ENCODE data around the gene RGS10. TPM values are rescaled to one million over a fixed set of nuclear protein-coding genes. Genes with fewer than 3 reads are reported as not detected.
A peak's percentile ranks its signal among the peaks of the same experiment; 100 is the strongest.
"Not testable (repeated sequence)": the region's sequence is repeated elsewhere in the genome, so short reads cannot be mapped to it uniquely, and the experiment has no call there.

The RGS10 gene
- total and polyA plus RNA-seq, 2 experiments from 2014 or later = 26.9 to 40.3 TPM

DNA sequence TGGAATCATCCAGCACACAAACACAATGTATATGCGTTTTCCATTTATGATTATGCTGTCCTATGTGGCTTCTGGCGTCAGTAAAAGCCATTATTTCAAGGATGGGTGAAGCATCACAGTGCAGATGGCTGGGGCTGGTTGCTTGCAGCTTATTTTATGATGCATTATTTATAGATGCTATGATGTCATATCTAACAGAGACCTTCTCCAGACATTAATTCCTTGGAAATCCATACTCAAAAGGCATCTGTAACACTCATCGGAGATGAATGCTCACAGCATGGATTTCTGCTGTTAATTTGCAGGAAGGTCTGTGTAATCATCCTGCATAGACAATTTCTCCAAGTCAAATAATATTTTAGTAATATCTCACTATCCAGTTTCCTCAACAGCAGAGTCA, 7.2 kb downstream of the RGS10 start:
- peaks cover 97% of the 10 kb centered on the region for H3K79me2 ChIP-seq (ENCODE audit: insufficient read depth)
- H3K36me3 ChIP-seq (ENCODE audit: low read depth) = no peaks in the 10 kb centered on the region
- 0 out of 2 replicates have a peak, but pooled peaks cover 5% of the 10 kb centered on the region for H3F3A ChIP-seq (ENCODE audit: insufficient read depth)
- no peaks in the 10 kb centered on the region for H3K27me3 ChIP-seq (replicated peaks; ENCODE audit: insufficient read depth)
- H3K4me2 ChIP-seq (ENCODE audit: unreplicated experiment) = no peak overlapping the region
- peak; percentile 29 for DNase-seq
- TF ChIP-seq EZH2phosphoT487 (IDR thresholded peaks at IDR 0.05; ENCODE audit: insufficient read depth, low read depth) (no peak), EZH2 (IDR thresholded peaks at IDR 0.05; ENCODE audit: insufficient read depth, poor library complexity, severe bottlenecking) (no peak)
- H3K9me3 ChIP-seq (ENCODE audit: low read depth) = no peaks in the 10 kb centered on the region
- no peaks in the 10 kb centered on the region for H4K20me1 ChIP-seq (ENCODE audit: insufficient read depth)
- no peak overlapping the region for H3K27ac ChIP-seq
- in situ Hi-C loops (cut with MboI) = no loop called here
- no peaks in the 10 kb centered on the region for H3K9me2 ChIP-seq (ENCODE audit: insufficient read depth)
- no peak overlapping the region for H3K4me3 ChIP-seq
- H3K4me1 ChIP-seq (ENCODE audit: insufficient read depth) = peaks cover 8% of the 10 kb centered on the region; the same call in 1 of the 2 replicates
- WGBS, 2 experiments (ENCODE audit: low coverage in 1 of 2, low lambda C conversion rate in 2 of 2, missing lambda C conversion rate in 2 of 2) = 43% methylated on average over 3 of the region's 3 CpGs
- H2AFZ ChIP-seq = no peak overlapping the region
- no peak overlapping the region for H3K9ac ChIP-seq

DNA sequence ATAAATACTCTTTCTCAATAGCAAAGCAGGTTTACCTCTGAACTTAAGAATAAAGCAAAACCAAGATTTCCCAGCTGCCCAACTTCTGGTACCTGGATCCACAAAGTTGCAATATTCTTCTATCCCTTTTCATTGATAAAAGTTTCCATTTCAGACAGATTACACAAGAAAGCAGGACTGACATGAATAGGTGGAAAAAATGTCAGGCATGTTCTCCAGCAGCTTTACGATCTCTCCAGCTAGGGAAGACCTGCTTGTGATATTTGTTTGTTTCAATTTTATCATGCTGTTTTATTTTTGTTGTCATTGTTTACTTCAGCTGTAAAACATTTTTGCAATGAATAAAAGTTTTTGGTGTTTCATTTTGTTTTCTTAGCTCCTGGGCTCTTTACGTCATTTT, 9.0 kb downstream of the RGS10 start:
- Histone ChIP-seq H3K4me2 (ENCODE audit: unreplicated experiment) (no peak overlapping the region), H3K9me3 (ENCODE audit: low read depth) (no peaks in the 10 kb centered on the region), H3K4me3 (no peak overlapping the region), H3K27me3 (replicated peaks; ENCODE audit: insufficient read depth) (no peaks in the 10 kb centered on the region), H3K9me2 (ENCODE audit: insufficient read depth) (no peaks in the 10 kb centered on the region), H3K27ac (no peak overlapping the region), H3K36me3 (ENCODE audit: low read depth) (no peaks in the 10 kb centered on the region), H3K9ac (no peak overlapping the region), H3F3A (ENCODE audit: insufficient read depth) (0 out of 2 replicates have a peak, but pooled peaks cover 6% of the 10 kb centered on the region), H3K79me2 (ENCODE audit: insufficient read depth) (peaks cover 90% of the 10 kb centered on the region), H2AFZ (no peak overlapping the region), H4K20me1 (ENCODE audit: insufficient read depth) (no peaks in the 10 kb centered on the region), H3K4me1 (ENCODE audit: insufficient read depth) (peaks cover 2% of the 10 kb centered on the region; the same call in 1 of the 2 replicates)
- WGBS, 2 experiments (ENCODE audit: low coverage in 1 of 2, low lambda C conversion rate in 2 of 2, missing lambda C conversion rate in 2 of 2) = 93 to 97% methylated on average over 2 of the region's 2 CpGs
- DNase-seq = no peak
- TF ChIP-seq EZH2phosphoT487 (IDR thresholded peaks at IDR 0.05; ENCODE audit: insufficient read depth, low read depth) (no peak), EZH2 (IDR thresholded peaks at IDR 0.05; ENCODE audit: insufficient read depth, poor library complexity, severe bottlenecking) (no peak)
- in situ Hi-C loops (cut with MboI) = no loop called here

DNA sequence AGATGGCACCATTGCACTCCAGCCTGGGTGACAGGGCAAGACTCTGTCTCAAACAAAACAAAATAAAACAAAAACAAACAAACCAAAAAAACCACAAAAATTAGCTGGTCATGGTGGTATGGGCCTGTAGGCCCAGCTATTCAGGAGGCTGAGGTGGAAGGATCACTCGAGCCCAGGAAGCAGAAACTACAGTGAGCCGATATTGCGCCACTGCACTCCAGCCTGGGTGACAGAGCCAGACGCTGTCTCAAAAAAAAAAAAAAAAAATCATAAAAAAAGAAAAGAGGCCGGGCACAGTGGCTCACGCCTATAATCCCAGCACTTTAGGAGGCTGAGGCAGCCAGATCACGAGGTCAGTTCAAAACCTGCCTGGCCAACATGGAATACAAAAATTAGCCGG, 9.7 kb downstream of the RGS10 start:
- H3F3A ChIP-seq (ENCODE audit: insufficient read depth); H3K9me3 ChIP-seq (ENCODE audit: low read depth); H3K4me3 ChIP-seq; H3K36me3 ChIP-seq (ENCODE audit: low read depth); H4K20me1 ChIP-seq (ENCODE audit: insufficient read depth); H2AFZ ChIP-seq; in situ Hi-C loops (cut with MboI); H3K9me2 ChIP-seq (ENCODE audit: insufficient read depth); H3K9ac ChIP-seq; H3K4me1 ChIP-seq (ENCODE audit: insufficient read depth); DNase-seq; H3K4me2 ChIP-seq (ENCODE audit: unreplicated experiment); H3K27me3 ChIP-seq (replicated peaks; ENCODE audit: insufficient read depth); H3K27ac ChIP-seq: not testable (repeated sequence)
- 91 to 92% methylated on average over 8 of the region's 8 CpGs for WGBS, 2 experiments (ENCODE audit: low coverage in 1 of 2, low lambda C conversion rate in 2 of 2, missing lambda C conversion rate in 2 of 2)
- peaks cover 90% of the 10 kb centered on the region for H3K79me2 ChIP-seq (ENCODE audit: insufficient read depth)

DNA sequence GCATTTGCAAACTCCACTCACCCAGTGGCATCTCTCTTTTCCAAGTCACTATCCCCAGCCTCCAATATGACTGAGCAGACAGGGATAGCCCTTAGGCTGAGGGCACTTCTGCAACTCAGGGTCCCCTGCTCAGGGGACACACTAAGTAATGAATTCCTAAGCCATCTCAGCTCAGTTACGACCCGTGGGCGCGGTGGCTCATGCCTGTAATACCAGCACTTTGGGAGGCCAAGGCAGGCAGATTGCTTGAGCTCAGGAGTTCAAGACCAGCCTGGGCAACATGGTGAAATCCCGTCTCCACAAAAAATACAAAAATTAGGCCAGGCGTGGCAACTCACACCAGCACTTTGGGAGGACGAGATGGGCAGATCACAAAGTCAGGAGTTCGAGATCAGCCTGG, 10.3 kb downstream of the RGS10 start:
- DNase-seq; H3K4me2 ChIP-seq (ENCODE audit: unreplicated experiment); H3K27me3 ChIP-seq (replicated peaks; ENCODE audit: insufficient read depth); H3K9ac ChIP-seq; H3K4me3 ChIP-seq; H3K9me2 ChIP-seq (ENCODE audit: insufficient read depth); H3K36me3 ChIP-seq (ENCODE audit: low read depth); H4K20me1 ChIP-seq (ENCODE audit: insufficient read depth); H3K9me3 ChIP-seq (ENCODE audit: low read depth); H3F3A ChIP-seq (ENCODE audit: insufficient read depth); H3K4me1 ChIP-seq (ENCODE audit: insufficient read depth); in situ Hi-C loops (cut with MboI); H2AFZ ChIP-seq; H3K27ac ChIP-seq: not testable (repeated sequence)
- 95 to 97% methylated on average over 8 of the region's 8 CpGs for WGBS, 2 experiments (ENCODE audit: low coverage in 1 of 2, low lambda C conversion rate in 2 of 2, missing lambda C conversion rate in 2 of 2)
- peaks cover 90% of the 10 kb centered on the region for H3K79me2 ChIP-seq (ENCODE audit: insufficient read depth)

DNA sequence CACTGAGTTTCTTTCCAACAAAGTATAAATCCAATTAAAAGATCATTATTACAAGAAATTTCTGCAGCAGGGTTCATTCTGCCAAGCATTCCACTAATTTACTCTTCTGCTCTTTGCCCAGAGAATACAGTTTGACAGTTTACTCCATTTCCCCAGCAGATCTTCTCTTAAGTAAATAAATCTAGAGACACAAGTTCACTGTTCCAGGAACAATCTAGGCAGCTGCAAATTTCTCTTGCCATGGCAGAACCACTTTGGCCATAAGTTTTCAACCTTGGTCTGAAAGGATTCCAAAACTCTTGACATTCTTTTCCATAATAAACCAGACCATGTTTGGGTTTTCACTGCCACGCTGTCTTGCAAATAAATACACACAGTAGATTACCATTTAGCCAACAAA, 11.5 kb downstream of the RGS10 start:
- no peaks in the 10 kb centered on the region for H4K20me1 ChIP-seq (ENCODE audit: insufficient read depth)
- in situ Hi-C loops (cut with MboI) = no loop called here
- WGBS, 2 experiments (ENCODE audit: low coverage in 1 of 2, low lambda C conversion rate in 2 of 2, missing lambda C conversion rate in 2 of 2) = 60 to 65% methylated on average over 1 of the region's 1 CpG
- H2AFZ ChIP-seq = no peak overlapping the region
- H3F3A ChIP-seq (ENCODE audit: insufficient read depth) = 0 out of 2 replicates have a peak, but pooled peaks cover 8% of the 10 kb centered on the region
- peaks cover 4% of the 10 kb centered on the region; the same call in 1 of the 2 replicates for H3K4me1 ChIP-seq (ENCODE audit: insufficient read depth)
- DNase-seq = no peak
- H3K9me2 ChIP-seq (ENCODE audit: insufficient read depth) = no peaks in the 10 kb centered on the region
- H3K4me3 ChIP-seq = no peak overlapping the region
- peaks cover 91% of the 10 kb centered on the region for H3K79me2 ChIP-seq (ENCODE audit: insufficient read depth)
- H3K27me3 ChIP-seq (replicated peaks; ENCODE audit: insufficient read depth) = no peaks in the 10 kb centered on the region
- TF ChIP-seq EZH2 (IDR thresholded peaks at IDR 0.05; ENCODE audit: insufficient read depth, poor library complexity, severe bottlenecking) = no peak
- no peak for TF ChIP-seq EZH2phosphoT487 (IDR thresholded peaks at IDR 0.05; ENCODE audit: insufficient read depth, low read depth)
- no peaks in the 10 kb centered on the region for H3K36me3 ChIP-seq (ENCODE audit: low read depth)
- no peak overlapping the region for H3K9ac ChIP-seq
- H3K4me2 ChIP-seq (ENCODE audit: unreplicated experiment) = no peak overlapping the region
- no peaks in the 10 kb centered on the region for H3K9me3 ChIP-seq (ENCODE audit: low read depth)
- H3K27ac ChIP-seq = no peak overlapping the region

- DNase-seq = peak; percentile 96
- H3K4me1 ChIP-seq (ENCODE audit: insufficient read depth); in situ Hi-C loops (cut with MboI); H3K9me3 ChIP-seq (ENCODE audit: low read depth); H3K9ac ChIP-seq; H3K4me2 ChIP-seq (ENCODE audit: unreplicated experiment); H4K20me1 ChIP-seq (ENCODE audit: insufficient read depth); H3F3A ChIP-seq (ENCODE audit: insufficient read depth); H3K27ac ChIP-seq; H3K27me3 ChIP-seq (replicated peaks; ENCODE audit: insufficient read depth); H3K4me3 ChIP-seq; H2AFZ ChIP-seq; H3K9me2 ChIP-seq (ENCODE audit: insufficient read depth); H3K36me3 ChIP-seq (ENCODE audit: low read depth): not testable (repeated sequence)
- peaks cover 82% of the 10 kb centered on the region for H3K79me2 ChIP-seq (ENCODE audit: insufficient read depth)
- 70% methylated on average over 8 of the region's 8 CpGs for WGBS, 2 experiments (ENCODE audit: low coverage in 1 of 2, low lambda C conversion rate in 2 of 2, missing lambda C conversion rate in 2 of 2)
Measured at GRCh38 chr10:119528663-119529237, 13.8 kb downstream of the RGS10 start.

All from GM23248 (cell line).